Activated B cell treated with CpG ODN at 0.5 μM for 24 hours (primary cell): Measurements from ENCODE around the gene BICD1. TPM values are rescaled to one million over a fixed set of nuclear protein-coding genes. Genes with fewer than 3 reads are reported as not detected.

Experiments
- ATAC-seq: fragments of 200-7000 bp; cut with Tn5 transposase; one replicate; pipeline ENCODE4 v1.10.0; 2021; ENCODE audit warnings: low read depth, mild to moderate bottlenecking, moderate library complexity
- CTCF ChIA-PET: fragments of 350-600 bp; sonication (Branson Sonifier 250); formaldehyde crosslinking; loops from one replicate; lab custom pipeline; 2021; ENCODE audit warnings: antibody characterized with exemption; lab: Charles Lee
- POLR2A ChIA-PET: fragments of 350-600 bp; sonication (Branson Sonifier 250); formaldehyde crosslinking; loops from one replicate; lab custom pipeline; 2021; ENCODE audit warnings: antibody characterized with exemption; lab: Charles Lee
- DNase-seq: peaks from one replicate; pipeline ENCODE4 v3.0.0; 2022
- H3K27ac Mint-ChIP-seq: one replicate; pipeline ENCODE4 v1.8.0; 2020; ENCODE audit warnings: mixed read lengths
- H3K27me3 Mint-ChIP-seq: one replicate; pipeline ENCODE4 v1.8.0; 2021; ENCODE audit warnings: mixed read lengths
- H3K36me3 Mint-ChIP-seq: one replicate; pipeline ENCODE4 v1.8.0; 2021; ENCODE audit warnings: low read depth, mixed read lengths
- H3K4me1 Mint-ChIP-seq: one replicate; pipeline ENCODE4 v1.8.0; 2021; ENCODE audit warnings: mixed read lengths
- H3K4me3 Mint-ChIP-seq: one replicate; pipeline ENCODE4 v1.8.0; 2020; ENCODE audit warnings: mild to moderate bottlenecking, mixed read lengths
- H3K9me3 Mint-ChIP-seq: one replicate; pipeline ENCODE4 v1.8.0; 2020; ENCODE audit warnings: mixed read lengths
- CTCF ChIP-seq: fragments of 200-600 bp; IDR thresholded peaks from one replicate; pipeline ENCODE4 v1.8.0; 2022; ENCODE audit warnings: antibody characterized with exemption, mild to moderate bottlenecking
- intact Hi-C: fragments of 100-400 bp; cut with micrococcal nuclease; formaldehyde crosslinking; loops from one replicate; pipeline ENCODE4 v1.15.1; 2024
- total RNA-seq: library from RNA; stranded (reverse); gene quantifications from 2 replicates; pipeline ENCODE4 v1.2.3, GENCODE V29; 2022

BICD1 gene
- total RNA-seq, 1 donor from 2014 or later: 67.6 TPM

GRCh38 chr12:32140877-32141276, 34.2 kb downstream of the BICD1 start:
- H3K36me3 Mint-ChIP-seq: no peaks in the 10 kb centered on the region
- no peaks in the 10 kb centered on the region for H3K27me3 Mint-ChIP-seq
- no peaks in the 10 kb centered on the region for H3K9me3 Mint-ChIP-seq
- H3K4me3 Mint-ChIP-seq: no peak overlapping the region
- ChIA-PET POLR2A (interaction anchor here (0.7 to 3.8 kb wide), 3 partner anchors 33 to 133 kb away, joined by 3 to 39 read pairs (median 6); partner anchors contain the start of gene BICD1), CTCF (interaction anchor here (0.6 kb wide), 1 partner anchor 458 kb away, joined by 3 read pairs; no protein-coding TSS in a partner anchor)
- no peak for TF ChIP-seq CTCF
- DNase-seq: no peak
- peak overlapping the region; percentile 96 for H3K27ac Mint-ChIP-seq
- intact Hi-C loops: no loop called here
- H3K4me1 Mint-ChIP-seq: peaks cover 60% of the 10 kb centered on the region
- ATAC-seq: no peak

- intact Hi-C loops: no loop called here
- no peak for TF ChIP-seq CTCF
- DNase-seq: no peak
- ChIA-PET CTCF (no interaction called here), POLR2A (interaction anchor here (0.7 to 1.2 kb wide), 2 partner anchors 84 to 107 kb away, joined by 3 read pairs; no protein-coding TSS in a partner anchor)
- Mint-ChIP-seq H3K27ac (no peak overlapping the region), H3K4me1 (peaks cover 26% of the 10 kb centered on the region), H3K36me3 (peaks cover 8% of the 10 kb centered on the region), H3K27me3 (no peaks in the 10 kb centered on the region), H3K4me3 (no peak overlapping the region), H3K9me3 (peaks cover 2% of the 10 kb centered on the region)
- ATAC-seq: no peak
Observed at GRCh38 chr12:32145096-32145495, 38.4 kb downstream of the BICD1 start.

DNA sequence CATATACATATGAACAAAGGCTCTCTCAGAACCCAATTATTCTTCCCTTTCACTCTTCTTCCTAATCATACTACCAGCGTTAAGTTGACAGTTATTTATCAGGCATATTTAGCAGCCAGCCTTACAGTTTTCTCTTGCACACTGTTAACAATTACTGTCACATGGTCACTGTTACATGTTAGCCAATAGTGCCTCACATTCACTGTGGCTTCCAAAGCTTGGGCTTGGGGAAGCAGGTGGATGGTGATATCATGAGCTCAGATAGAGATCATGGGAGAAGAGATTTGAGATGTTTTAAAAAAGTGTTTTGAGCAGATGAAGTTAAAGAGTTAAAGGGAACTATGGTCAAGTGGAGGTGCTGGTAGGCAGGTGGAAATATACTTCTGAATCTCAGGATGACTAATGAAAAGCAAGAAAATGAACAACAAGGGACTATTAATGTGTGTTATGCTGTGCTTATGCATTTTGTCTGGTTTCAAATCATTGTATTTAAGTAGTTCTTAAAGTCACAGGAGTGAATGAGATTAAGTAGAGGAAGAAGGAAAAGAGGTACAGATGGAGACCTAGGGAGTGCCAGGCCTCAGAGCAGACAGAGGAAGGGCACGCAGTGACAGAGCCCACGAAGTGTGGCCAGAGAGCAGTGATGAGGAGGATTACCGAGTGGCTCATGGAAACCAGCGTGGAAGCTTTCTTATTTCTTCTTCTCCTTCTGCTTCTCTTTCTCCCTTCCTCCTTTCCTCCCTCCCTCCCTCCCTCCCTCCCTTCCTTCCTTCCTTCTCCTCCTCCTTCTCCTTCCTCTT, 39.6 kb downstream of the BICD1 start:
- Mint-ChIP-seq H3K36me3 (peaks cover 13% of the 10 kb centered on the region), H3K4me1 (peaks cover 16% of the 10 kb centered on the region), H3K27me3 (no peaks in the 10 kb centered on the region), H3K27ac (no peak overlapping the region), H3K9me3 (peaks cover 2% of the 10 kb centered on the region), H3K4me3 (no peak overlapping the region)
- TF ChIP-seq CTCF: no peak
- POLR2A ChIA-PET: interaction anchor here (0.8 to 1.2 kb wide), 2 partner anchors 106 to 144 kb away, joined by 3 read pairs; no protein-coding TSS in a partner anchor
- intact Hi-C loops: no loop called here
- CTCF ChIA-PET: interaction anchor here (0.9 to 1.3 kb wide), 2 partner anchors 39 to 85 kb away, joined by 3 read pairs; no protein-coding TSS in a partner anchor
- DNase-seq (no peak), ATAC-seq (peak; percentile 47)

GRCh38 chr12:32148372-32148771, 41.7 kb downstream of the BICD1 start:
- no peak for DNase-seq
- H3K9me3 Mint-ChIP-seq: peaks cover 2% of the 10 kb centered on the region
- ChIA-PET CTCF (no interaction called here), POLR2A (no interaction called here)
- intact Hi-C loops: no loop called here
- H3K27me3 Mint-ChIP-seq: no peaks in the 10 kb centered on the region
- no peak overlapping the region for H3K4me3 Mint-ChIP-seq
- no peak for TF ChIP-seq CTCF
- H3K36me3 Mint-ChIP-seq: peaks cover 18% of the 10 kb centered on the region
- peaks cover 4% of the 10 kb centered on the region for H3K4me1 Mint-ChIP-seq
- no peak overlapping the region for H3K27ac Mint-ChIP-seq
- ATAC-seq: no peak

- ChIA-PET POLR2A (no interaction called here), CTCF (no interaction called here)
- peaks cover 2% of the 10 kb centered on the region for H3K4me1 Mint-ChIP-seq
- intact Hi-C loops: no loop called here
- no peak for DNase-seq
- no peak for ATAC-seq
- H3K36me3 Mint-ChIP-seq: peaks cover 19% of the 10 kb centered on the region
- H3K4me3 Mint-ChIP-seq: no peak overlapping the region
- peaks cover 2% of the 10 kb centered on the region for H3K9me3 Mint-ChIP-seq
- no peak overlapping the region for H3K27ac Mint-ChIP-seq
- no peak for TF ChIP-seq CTCF
- no peaks in the 10 kb centered on the region for H3K27me3 Mint-ChIP-seq
Observed at GRCh38 chr12:32149489-32149888, 42.8 kb downstream of the BICD1 start.
